OCI-LY7 (cell line): ENCODE results near the gene MINDY4. TPM values are rescaled to one million over a fixed set of nuclear protein-coding genes. Genes with fewer than 3 reads are reported as not detected.

Experiments used
- BruUV-seq: library from RNA; stranded (reverse); fragments of 400-500 nt; replicated peaks from 2 replicates; lab custom pipeline; 2021; lab: Mats Ljungman, UMichigan
- CTCF ChIA-PET: fragments of 300-600 bp; sonication (Branson Sonifier 250); formaldehyde crosslinking; loops from one replicate; lab custom pipeline; 2022; ENCODE audit warnings: antibody characterized with exemption; ENCODE audit not compliant: unreplicated experiment; lab: Charles Lee
- POLR2A ChIA-PET: fragments of 300-600 bp; sonication (Branson Sonifier 250); formaldehyde crosslinking; loops from one replicate; lab custom pipeline; 2022; ENCODE audit warnings: antibody characterized with exemption; lab: Charles Lee
- DNase-seq: peaks from one replicate; pipeline ENCODE4 v3.0.0-alpha.2; 2015; ENCODE audit warnings: low spot score
- H2AFZ ChIP-seq: fragments of 200-600 bp; sonication (generic), shearing (Covaris generic); 2 replicates; pipeline ENCODE4 v1.6.1; 2014; ENCODE audit warnings: mild to moderate bottlenecking, antibody characterized with exemption, low read length, moderate library complexity
- H3K27ac ChIP-seq: fragments of 200-600 bp; sonication (generic); 2 replicates; pipeline ENCODE4 v1.5.1; 2014; ENCODE audit warnings: mixed run types, low read depth, mild to moderate bottlenecking, moderate library complexity, low read length, inconsistent platforms; ENCODE audit not compliant: poor library complexity, severe bottlenecking
- H3K36me3 ChIP-seq: fragments of 200-600 bp; sonication (generic); 2 replicates; pipeline ENCODE4 v1.6.1; 2014; ENCODE audit warnings: mild to moderate bottlenecking, antibody characterized with exemption, low read length, moderate library complexity, mixed read lengths; ENCODE audit not compliant: insufficient read depth
- H3K4me1 ChIP-seq: fragments of 200-600 bp; sonication (generic); 2 replicates; pipeline ENCODE4 v1.5.1; 2014; ENCODE audit warnings: mild to moderate bottlenecking, low read length; ENCODE audit not compliant: insufficient read depth, poor library complexity, severe bottlenecking
- H3K4me2 ChIP-seq: fragments of 200-600 bp; sonication (generic); 2 replicates; pipeline ENCODE4 v1.6.1; 2014; ENCODE audit warnings: mild to moderate bottlenecking, low read length
- H3K4me3 ChIP-seq: fragments of 200-600 bp; sonication (generic); 2 replicates; pipeline ENCODE4 v1.5.1; 2014; ENCODE audit warnings: mild to moderate bottlenecking, low read depth, low read length; ENCODE audit not compliant: poor library complexity, severe bottlenecking
- H3K79me2 ChIP-seq: fragments of 200-600 bp; sonication (generic); 2 replicates; pipeline ENCODE4 v1.6.1; 2016; ENCODE audit warnings: low read depth, mild to moderate bottlenecking, low read length, moderate library complexity, mixed read lengths; ENCODE audit not compliant: insufficient read depth
- H3K9me2 ChIP-seq: fragments of 200-600 bp; sonication (generic); 2 replicates; pipeline ENCODE4 v1.6.1; 2016; ENCODE audit warnings: mild to moderate bottlenecking, low read length, mixed read lengths; ENCODE audit not compliant: insufficient read depth
- H3K9me3 ChIP-seq: fragments of 200-600 bp; sonication (generic); 2 replicates; pipeline ENCODE4 v1.6.1; 2014; ENCODE audit warnings: mild to moderate bottlenecking, mixed run types, low read length, mixed read lengths
- H4K20me1 ChIP-seq: fragments of 200-600 bp; sonication (generic); 2 replicates; pipeline ENCODE4 v1.6.1; 2014; ENCODE audit warnings: mild to moderate bottlenecking, antibody characterized with exemption, low read length, moderate library complexity, mixed read lengths; ENCODE audit not compliant: insufficient read depth
- EZH2phosphoT487 ChIP-seq: fragments of 200-600 bp; sonication (generic); IDR thresholded peaks from 2 replicates; pipeline ENCODE4 v1.6.1; 2018; ENCODE audit warnings: low read depth, borderline replicate concordance, mild to moderate bottlenecking, mixed run types, antibody characterized with exemption, low read length, moderate library complexity, mixed read lengths
- intact Hi-C: fragments of 100-400 bp; cut with micrococcal nuclease; formaldehyde crosslinking; loops from one replicate; pipeline ENCODE4 v1.10.0; 2022; ENCODE audit not compliant: unreplicated experiment
- total RNA-seq, 2 experiments: library from RNA; depleted of rRNA in 1 of 2; stranded (reverse); fragments of >200 nt in 1 of 2; shearing (Covaris generic) in 1 of 2; gene quantifications; 2 replicates each; pipeline ENCODE4 v1.2.3, GENCODE V29; 2014 to 2022
- TF ChIP-seq, protein P1 (sequence below): fragments of 200-600 bp; sonication (generic); conservative IDR thresholded peaks from 2 replicates; pipeline ENCODE4 v1.5.1; 2014; ENCODE audit warnings: mild to moderate bottlenecking, antibody characterized with exemption, low read length, moderate library complexity, mixed read lengths

Gene MINDY4
- total RNA-seq, 2 experiments from 2014 or later, result 0.86 TPM; not detected in 1

DNA sequence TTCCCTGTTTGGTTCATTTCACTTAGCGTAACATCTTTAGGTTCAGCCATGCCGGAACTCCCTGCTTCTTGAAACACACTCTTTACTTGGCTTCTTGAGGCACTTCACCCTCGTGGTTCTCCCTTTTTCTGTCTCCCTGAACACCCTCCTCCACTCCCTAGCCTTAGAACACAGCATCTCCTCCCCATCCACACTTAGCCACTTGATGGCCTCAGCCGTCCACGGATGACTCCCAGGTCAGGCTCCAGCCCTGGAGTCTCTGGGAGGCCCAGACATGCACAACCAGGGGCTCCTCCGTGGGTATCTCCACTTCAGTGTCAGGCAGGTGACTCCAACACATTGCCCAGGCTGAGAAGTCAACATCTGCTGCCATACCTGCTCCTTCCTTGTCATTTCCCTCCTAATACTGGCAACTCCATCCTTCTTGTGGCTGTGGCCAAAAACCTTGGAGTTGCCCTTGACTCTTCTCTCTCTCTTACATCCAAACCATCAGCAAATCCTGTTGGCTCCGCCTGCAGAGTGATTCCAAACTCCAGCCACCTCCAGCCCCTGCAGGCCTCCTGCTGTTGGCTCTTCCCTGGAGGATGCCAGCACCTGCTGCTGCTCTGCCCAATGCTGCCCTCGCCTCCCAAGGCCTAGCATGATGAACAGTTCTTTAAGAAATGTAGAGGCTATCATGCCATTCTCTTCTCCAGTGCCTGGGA is 27.7 kb upstream of the MINDY4 start:
- CTCF ChIA-PET, result no interaction called here
- no peaks in the 10 kb centered on the region for H3K79me2 ChIP-seq
- no TSS peak for BruUV-seq
- H4K20me1 ChIP-seq, result no peaks in the 10 kb centered on the region
- H3K9me3 ChIP-seq, result no peaks in the 10 kb centered on the region
- TF ChIP-seq, protein P1, sequence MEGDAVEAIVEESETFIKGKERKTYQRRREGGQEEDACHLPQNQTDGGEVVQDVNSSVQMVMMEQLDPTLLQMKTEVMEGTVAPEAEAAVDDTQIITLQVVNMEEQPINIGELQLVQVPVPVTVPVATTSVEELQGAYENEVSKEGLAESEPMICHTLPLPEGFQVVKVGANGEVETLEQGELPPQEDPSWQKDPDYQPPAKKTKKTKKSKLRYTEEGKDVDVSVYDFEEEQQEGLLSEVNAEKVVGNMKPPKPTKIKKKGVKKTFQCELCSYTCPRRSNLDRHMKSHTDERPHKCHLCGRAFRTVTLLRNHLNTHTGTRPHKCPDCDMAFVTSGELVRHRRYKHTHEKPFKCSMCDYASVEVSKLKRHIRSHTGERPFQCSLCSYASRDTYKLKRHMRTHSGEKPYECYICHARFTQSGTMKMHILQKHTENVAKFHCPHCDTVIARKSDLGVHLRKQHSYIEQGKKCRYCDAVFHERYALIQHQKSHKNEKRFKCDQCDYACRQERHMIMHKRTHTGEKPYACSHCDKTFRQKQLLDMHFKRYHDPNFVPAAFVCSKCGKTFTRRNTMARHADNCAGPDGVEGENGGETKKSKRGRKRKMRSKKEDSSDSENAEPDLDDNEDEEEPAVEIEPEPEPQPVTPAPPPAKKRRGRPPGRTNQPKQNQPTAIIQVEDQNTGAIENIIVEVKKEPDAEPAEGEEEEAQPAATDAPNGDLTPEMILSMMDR, result no peak
- TF ChIP-seq EZH2phosphoT487, result no peak
- H3K4me2 ChIP-seq, result no peak overlapping the region
- POLR2A ChIA-PET, result no interaction called here
- no peak overlapping the region for H3K4me3 ChIP-seq
- H3K9me2 ChIP-seq, result no peaks in the 10 kb centered on the region
- no peaks in the 10 kb centered on the region for H3K36me3 ChIP-seq
- no peaks in the 10 kb centered on the region for H3K4me1 ChIP-seq
- intact Hi-C loops, result loop anchor here (5.0 to 10.0 kb wide), 2 partner anchors 109 to 196 kb away; no protein-coding TSS in a partner anchor
- no peak overlapping the region for H3K27ac ChIP-seq
- no peak for DNase-seq
- no peak overlapping the region for H2AFZ ChIP-seq

DNA sequence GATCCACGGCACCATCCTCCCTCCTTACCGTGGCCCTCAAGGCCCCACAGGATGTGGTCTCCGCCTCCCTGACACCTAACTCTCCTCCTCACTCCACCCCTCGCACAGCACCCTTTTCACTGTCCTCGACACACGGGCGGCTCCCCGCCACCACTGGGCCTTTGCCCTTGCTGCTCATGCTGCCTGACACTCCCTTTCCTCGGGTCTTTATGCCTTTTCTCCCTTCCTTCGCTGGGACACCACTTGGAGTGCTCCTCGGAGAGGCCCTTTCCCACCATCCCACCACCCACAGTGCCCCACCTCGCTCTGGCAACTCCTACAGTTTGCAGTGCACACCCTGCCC is 27.2 kb upstream of the MINDY4 start:
- no peaks in the 10 kb centered on the region for H3K4me1 ChIP-seq
- no peaks in the 10 kb centered on the region for H3K36me3 ChIP-seq
- BruUV-seq, result no TSS peak
- DNase-seq, result no peak
- CTCF ChIA-PET, result no interaction called here
- H2AFZ ChIP-seq, result no peak overlapping the region
- no peak overlapping the region for H3K4me2 ChIP-seq
- H4K20me1 ChIP-seq, result no peaks in the 10 kb centered on the region
- H3K79me2 ChIP-seq, result no peaks in the 10 kb centered on the region
- no peaks in the 10 kb centered on the region for H3K9me3 ChIP-seq
- intact Hi-C loops, result loop anchor here (5.0 to 10.0 kb wide), 2 partner anchors 109 to 197 kb away; no protein-coding TSS in a partner anchor
- POLR2A ChIA-PET, result no interaction called here
- no peak overlapping the region for H3K27ac ChIP-seq
- no peaks in the 10 kb centered on the region for H3K9me2 ChIP-seq
- TF ChIP-seq EZH2phosphoT487, result no peak
- TF ChIP-seq, protein P1, result no peak
- H3K4me3 ChIP-seq, result no peak overlapping the region

DNA sequence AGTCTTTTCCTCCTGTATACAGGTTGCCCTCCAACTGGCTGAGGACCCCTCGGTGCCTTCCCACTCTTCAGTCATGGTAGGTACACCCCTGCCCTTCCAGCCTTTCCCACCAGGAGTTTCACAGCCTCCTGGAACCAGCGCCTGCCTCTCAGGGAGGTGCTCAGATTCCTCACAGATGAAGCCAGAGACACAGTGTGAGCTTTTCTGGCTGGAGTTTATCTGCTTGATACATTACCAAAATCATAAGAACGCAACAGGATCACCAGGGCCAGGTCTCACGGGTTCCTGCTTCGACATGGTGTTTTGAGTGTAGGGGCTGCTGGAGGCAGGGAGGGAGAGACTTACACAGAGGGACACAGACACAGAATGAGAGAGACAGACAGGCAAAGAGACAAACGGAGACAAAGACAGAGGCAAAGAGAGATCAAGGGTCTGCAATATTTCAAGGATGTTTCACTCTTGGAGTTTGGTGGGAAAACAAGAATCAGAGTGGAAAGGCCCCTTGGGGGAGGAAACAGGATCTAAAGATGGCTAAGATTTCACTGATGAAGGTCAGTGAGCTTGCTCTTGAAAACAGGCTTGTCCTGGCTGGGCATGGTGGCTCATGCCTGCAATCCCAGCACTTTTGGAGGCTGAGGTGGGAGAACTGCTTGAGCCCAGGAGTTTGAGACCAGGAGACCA is 25.8 kb upstream of the MINDY4 start:
- Histone ChIP-seq H3K27ac (no peak overlapping the region), H3K4me2 (no peak overlapping the region), H3K79me2 (no peaks in the 10 kb centered on the region), H3K4me1 (no peaks in the 10 kb centered on the region), H2AFZ (no peak overlapping the region), H3K9me2 (no peaks in the 10 kb centered on the region), H3K9me3 (no peaks in the 10 kb centered on the region), H3K4me3 (no peak overlapping the region), H3K36me3 (no peaks in the 10 kb centered on the region), H4K20me1 (no peaks in the 10 kb centered on the region)
- intact Hi-C loops, result loop anchor here (10.0 kb wide), 1 partner anchor 111 kb away; no protein-coding TSS in a partner anchor
- no TSS peak for BruUV-seq
- ChIA-PET CTCF (no interaction called here), POLR2A (no interaction called here)
- no peak for DNase-seq
- TF ChIP-seq, protein P1, result no peak
- TF ChIP-seq EZH2phosphoT487, result no peak
